Caco-2 (cell line): ENCODE data around the gene ZBTB3. TPM values are rescaled to one million over a fixed set of nuclear protein-coding genes. Genes with fewer than 3 reads are reported as not detected.

Source experiments
- BruUV-seq: library from RNA; stranded (reverse); fragments of 400-500 nt; replicated peaks from 2 replicates; lab custom pipeline; 2021; lab: Mats Ljungman, UMichigan
- CTCF ChIA-PET: fragments of 300-600 bp; sonication (Branson Sonifier 250); formaldehyde crosslinking; loops from one replicate; lab custom pipeline; 2022; ENCODE audit warnings: antibody characterized with exemption; lab: Charles Lee
- POLR2A ChIA-PET: fragments of 300-600 bp; sonication (Branson Sonifier 250); formaldehyde crosslinking; loops from one replicate; lab custom pipeline; 2022; ENCODE audit warnings: antibody characterized with exemption; lab: Charles Lee
- DNase-seq, 2 experiments: peaks; one replicate each; pipeline versions ENCODE4 v3.0.0 to v3.0.0-alpha.2; 2020 to 2022
- H3K27me3 ChIP-seq: replicated peaks from 2 replicates; pipeline ENCODE4 v1.6.0; 2011; ENCODE audit warnings: low read length; ENCODE audit not compliant: control insufficient read depth, insufficient read depth
- H3K36me3 ChIP-seq: 2 replicates; pipeline ENCODE4 v1.5.1; 2011; ENCODE audit warnings: low read length; ENCODE audit not compliant: control insufficient read depth, insufficient read depth
- H3K4me1 ChIP-seq: fragments of 250-450 bp; sonication (Bioruptor Pico); 2 replicates; pipeline ENCODE4 v1.5.1; 2020; ENCODE audit warnings: mild to moderate bottlenecking
- H3K4me3 ChIP-seq: 2 replicates; pipeline ENCODE4 v1.5.1; 2011; ENCODE audit warnings: low read depth, mild to moderate bottlenecking, control low read depth, low read length
- H3K9me3 ChIP-seq: fragments of 250-450 bp; sonication (Bioruptor Pico); 2 replicates; pipeline ENCODE4 v1.5.1; 2020; ENCODE audit warnings: mild to moderate bottlenecking, moderate library complexity
- H3K27ac Mint-ChIP-seq: one replicate; pipeline ENCODE4 v1.8.0; 2022; ENCODE audit warnings: mixed read lengths; ENCODE audit not compliant: unreplicated experiment
- H3K27me3 Mint-ChIP-seq: one replicate; pipeline ENCODE4 v1.8.0; 2022; ENCODE audit warnings: mixed read lengths; ENCODE audit not compliant: insufficient read depth, unreplicated experiment
- H3K36me3 Mint-ChIP-seq: one replicate; pipeline ENCODE4 v1.8.0; 2022; ENCODE audit warnings: mild to moderate bottlenecking, mixed read lengths; ENCODE audit not compliant: insufficient read depth, unreplicated experiment
- H3K4me1 Mint-ChIP-seq: one replicate; pipeline ENCODE4 v1.8.0; 2022; ENCODE audit warnings: low read depth, mixed read lengths; ENCODE audit not compliant: unreplicated experiment
- H3K4me3 Mint-ChIP-seq: one replicate; pipeline ENCODE4 v1.8.0; 2022; ENCODE audit warnings: mild to moderate bottlenecking, moderate library complexity, mixed read lengths; ENCODE audit not compliant: unreplicated experiment
- H3K9me3 Mint-ChIP-seq: one replicate; pipeline ENCODE4 v1.8.0; 2022; ENCODE audit warnings: mixed read lengths; ENCODE audit not compliant: unreplicated experiment
- CTCF ChIP-seq, 2 experiments: fragments of 200-600 bp in 1 of 2; IDR thresholded peaks; 1 replicate in 1 of 2; 2 replicates in 1 of 2; pipeline versions ENCODE4 v1.5.1 to v1.8.0; 2011 to 2022; ENCODE audit warnings: antibody characterized with exemption in 1 of 2, control low read depth in 1 of 2, inconsistent platforms in 1 of 2, low read depth in 1 of 2, low read length in 1 of 2, mild to moderate bottlenecking in 1 of 2, moderate library complexity in 1 of 2; ENCODE audit not compliant: insufficient read depth in 1 of 2, severe bottlenecking in 1 of 2, unreplicated experiment in 1 of 2
- intact Hi-C: fragments of 100-400 bp; cut with micrococcal nuclease; formaldehyde crosslinking; loops from one replicate; pipeline ENCODE4 v1.10.0; 2022; ENCODE audit not compliant: unreplicated experiment
- total RNA-seq: library from RNA; stranded (reverse); gene quantifications from 2 replicates; pipeline ENCODE4 v1.2.3, GENCODE V29; 2022

The ZBTB3 gene
- total RNA-seq, 1 experiment from 2014 or later, result 8.2 TPM

- ChIA-PET POLR2A (no interaction called here), CTCF (no interaction called here)
- Histone ChIP-seq H3K4me3 (no peak overlapping the region), H3K36me3 (peaks cover 21% of the 10 kb centered on the region), H3K27me3 (no peaks in the 10 kb centered on the region), H3K9me3 (no peaks in the 10 kb centered on the region), H3K4me1 (peaks cover 21% of the 10 kb centered on the region)
- Mint-ChIP-seq H3K27ac (no peak overlapping the region), H3K27me3 (no peaks in the 10 kb centered on the region), H3K9me3 (no peaks in the 10 kb centered on the region), H3K36me3 (peaks cover 100% of the 10 kb centered on the region), H3K4me1 (peaks cover 36% of the 10 kb centered on the region), H3K4me3 (no peak overlapping the region)
- no TSS peak for BruUV-seq
- intact Hi-C loops, result no loop called here
- no peak for DNase-seq
- TF ChIP-seq CTCF (IDR thresholded peaks at IDR 0.05; ENCODE audit: insufficient read depth in 1 of 2, low read depth in 1 of 2, low read length in 1 of 2, severe bottlenecking in 1 of 2, unreplicated experiment in 1 of 2), result no peak
These were observed 37.8 kb downstream of the ZBTB3 start for GRCh38 chr11:62716206-62716605.

DNA sequence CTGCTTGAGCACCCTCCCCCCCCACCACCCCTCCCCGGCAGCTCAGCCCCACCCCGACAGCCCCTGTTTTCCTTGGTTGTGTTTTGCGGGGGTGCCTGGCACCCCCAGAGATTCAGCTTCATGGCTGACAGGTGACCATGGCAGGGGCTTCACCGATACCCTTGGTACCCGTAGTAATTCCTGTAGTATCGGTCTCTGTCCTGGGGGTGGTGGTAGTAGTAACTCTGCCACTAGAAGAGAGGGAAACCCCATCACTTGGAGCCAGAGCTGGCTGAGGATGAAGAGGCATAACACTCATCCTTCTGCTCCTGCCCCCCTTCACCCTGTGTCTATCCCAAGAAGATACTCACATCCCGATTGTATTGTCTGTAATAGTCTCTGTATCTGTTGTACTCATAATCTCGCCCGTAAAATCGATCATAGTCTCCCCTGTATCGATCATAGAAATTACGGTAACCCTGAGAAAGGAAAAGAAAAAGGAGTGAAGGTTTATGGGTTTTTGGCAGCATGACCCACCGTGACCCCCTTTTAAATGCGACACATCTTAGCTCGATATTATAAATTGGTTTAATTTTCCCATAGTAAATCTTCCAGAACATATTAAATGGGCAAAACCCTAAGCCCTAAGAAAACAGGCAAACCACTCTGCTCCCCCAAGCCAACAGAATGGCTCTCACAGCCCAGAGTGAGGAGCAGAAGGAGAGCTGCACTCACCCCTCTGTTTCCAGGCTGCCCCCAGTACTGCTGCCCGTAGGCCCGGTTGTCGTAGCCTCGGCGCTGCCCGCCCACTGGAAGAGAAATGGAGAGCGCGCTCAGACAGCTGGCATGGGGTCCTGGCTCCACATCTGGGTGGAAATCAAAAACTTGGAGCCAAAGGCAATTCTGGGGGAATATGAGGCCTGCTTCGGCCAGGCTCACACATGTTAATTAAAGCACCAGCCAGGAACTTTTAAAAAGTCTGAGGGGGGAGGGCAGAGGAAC is 38.5 kb downstream of the ZBTB3 start:
- no peaks in the 10 kb centered on the region for H3K9me3 ChIP-seq
- intact Hi-C loops, result no loop called here
- no peaks in the 10 kb centered on the region for H3K27me3 ChIP-seq
- Mint-ChIP-seq H3K36me3 (peaks cover 100% of the 10 kb centered on the region), H3K27me3 (no peaks in the 10 kb centered on the region), H3K4me1 (peaks cover 36% of the 10 kb centered on the region), H3K9me3 (no peaks in the 10 kb centered on the region), H3K27ac (peak overlapping the region; percentile 40), H3K4me3 (no peak overlapping the region)
- peaks cover 18% of the 10 kb centered on the region for H3K36me3 ChIP-seq
- no peak overlapping the region for H3K4me3 ChIP-seq
- TF ChIP-seq CTCF (IDR thresholded peaks at IDR 0.05; ENCODE audit: insufficient read depth in 1 of 2, low read depth in 1 of 2, low read length in 1 of 2, severe bottlenecking in 1 of 2, unreplicated experiment in 1 of 2), result no peak
- no TSS peak for BruUV-seq
- ChIA-PET CTCF (interaction anchor here (0.6 kb wide), 1 partner anchor 22 kb away, joined by 3 read pairs; no protein-coding TSS in a partner anchor), POLR2A (no interaction called here)
- no peak for DNase-seq
- H3K4me1 ChIP-seq, result peaks cover 21% of the 10 kb centered on the region

- POLR2A ChIA-PET, result interaction anchor here (1.7 to 2.0 kb wide), 2 partner anchors 14 to 48 kb away, joined by 7 to 13 read pairs; partner anchors contain the start of genes C11orf98, CSKMT and HNRNPUL2
- no TSS peak for BruUV-seq
- TF ChIP-seq CTCF (IDR thresholded peaks at IDR 0.05; ENCODE audit: insufficient read depth in 1 of 2, low read depth in 1 of 2, low read length in 1 of 2, severe bottlenecking in 1 of 2, unreplicated experiment in 1 of 2), result peak in 1 of 2 experiments; percentile 19
- H3K4me1 Mint-ChIP-seq, result peaks cover 36% of the 10 kb centered on the region
- peak overlapping the region; percentile 42 for H3K4me3 Mint-ChIP-seq
- Histone ChIP-seq H3K36me3 (peaks cover 14% of the 10 kb centered on the region), H3K4me3 (no peak overlapping the region), H3K27me3 (no peaks in the 10 kb centered on the region), H3K9me3 (no peaks in the 10 kb centered on the region), H3K4me1 (peaks cover 21% of the 10 kb centered on the region)
- no peaks in the 10 kb centered on the region for H3K27me3 Mint-ChIP-seq
- DNase-seq, result peak; percentile 86 to 89
- CTCF ChIA-PET, result interaction anchor here (1.6 kb wide), 2 partner anchors 19 to 41 kb away, joined by 4 read pairs; partner anchors contain the start of gene ZBTB3
- intact Hi-C loops, result loop anchor here (1.0 to 2.0 kb wide), 2 partner anchors 9 to 13 kb away; partner anchors contain the start of gene HNRNPUL2
- H3K27ac Mint-ChIP-seq, result peak overlapping the region; percentile 85
- H3K36me3 Mint-ChIP-seq, result peaks cover 100% of the 10 kb centered on the region
- no peaks in the 10 kb centered on the region for H3K9me3 Mint-ChIP-seq
These were observed 40.6 kb downstream of the ZBTB3 start for GRCh38 chr11:62713343-62713742.
